ENCODE measurements around the gene HIGD2A.

The HIGD2A gene

GRCh38 chr5:176409765-176410164, 21.2 kb downstream of the HIGD2A start:
- TF ChIP-seq CTCF (IDR thresholded peaks at IDR 0.05; ENCODE audit: control insufficient read depth, insufficient read depth, low read depth, low read length, missing control alignments) = no peak

GRCh38 chr5:176410486-176411180, 22.1 kb downstream of the HIGD2A start:
- TF ChIP-seq CTCF (IDR thresholded peaks at IDR 0.05; ENCODE audit: control insufficient read depth, insufficient read depth, low read depth, low read length, missing control alignments) = no peak
- H3K4me3 ChIP-seq (ENCODE audit: control insufficient read depth, low read depth, low read length) = no peak overlapping the region
- no peak for DNase-seq (ENCODE audit: low read depth)

More at GRCh38 chr5:176409765-176410164, 21.2 kb downstream of the HIGD2A start:
- H3K4me3 ChIP-seq (ENCODE audit: control insufficient read depth, low read depth, low read length) = no peak overlapping the region
- DNase-seq (ENCODE audit: low read depth) = no peak

- no peak overlapping the region for H3K4me3 ChIP-seq (ENCODE audit: control insufficient read depth, low read depth, low read length)
- no peak for DNase-seq (ENCODE audit: low read depth)
- no peak for TF ChIP-seq CTCF (IDR thresholded peaks at IDR 0.05; ENCODE audit: control insufficient read depth, insufficient read depth, low read depth, low read length, missing control alignments)
These were observed 24.1 kb downstream of the HIGD2A start for GRCh38 chr5:176412517-176413254.

- H3K4me3 ChIP-seq (ENCODE audit: control insufficient read depth, low read depth, low read length) = no peak overlapping the region
- no peak for TF ChIP-seq CTCF (IDR thresholded peaks at IDR 0.05; ENCODE audit: control insufficient read depth, insufficient read depth, low read depth, low read length, missing control alignments)
- DNase-seq (ENCODE audit: low read depth) = no peak
These were observed 24.7 kb downstream of the HIGD2A start for GRCh38 chr5:176413255-176413565.

- TF ChIP-seq CTCF (IDR thresholded peaks at IDR 0.05; ENCODE audit: control insufficient read depth, insufficient read depth, low read depth, low read length, missing control alignments) = no peak
- no peak overlapping the region for H3K4me3 ChIP-seq (ENCODE audit: control insufficient read depth, low read depth, low read length)
- DNase-seq (ENCODE audit: low read depth) = no peak
These were observed 25.2 kb downstream of the HIGD2A start for GRCh38 chr5:176413709-176414191.

- no peak for DNase-seq (ENCODE audit: low read depth)
- TF ChIP-seq CTCF (IDR thresholded peaks at IDR 0.05; ENCODE audit: control insufficient read depth, insufficient read depth, low read depth, low read length, missing control alignments) = no peak
- no peak overlapping the region for H3K4me3 ChIP-seq (ENCODE audit: control insufficient read depth, low read depth, low read length)
These were observed 26.2 kb downstream of the HIGD2A start for GRCh38 chr5:176414704-176415103.
